Endothelial cell of umbilical vein (primary cell): ENCODE data around the gene FBXW7. TPM values are rescaled to one million over a fixed set of nuclear protein-coding genes. Genes with fewer than 3 reads are reported as not detected.

Source experiments
- BruUV-seq: library from RNA; stranded (reverse); fragments of 400-500 nt; replicated peaks from 2 replicates; lab custom pipeline; 2021; lab: Mats Ljungman, UMichigan
- CTCF ChIA-PET: fragments of 300-600, 350-600 bp; sonication (Branson Sonifier 250); formaldehyde crosslinking; loops from one replicate; lab custom pipeline; 2021; ENCODE audit warnings: antibody characterized with exemption, inconsistent platforms; lab: Charles Lee
- POLR2A ChIA-PET: fragments of 300-600, 350-600 bp; sonication (Branson Sonifier 250); formaldehyde crosslinking; loops from one replicate; lab custom pipeline; 2021; ENCODE audit warnings: antibody characterized with exemption, inconsistent platforms; lab: Charles Lee
- DNase-seq: peaks from one replicate; pipeline ENCODE4 v3.0.0-alpha.2; 2011; ENCODE audit warnings: low read depth, low spot score
- FAIRE-seq: peaks from 2 replicates; lab custom pipeline; 2011; peaks lifted over from hg19 to GRCh38; lab: Jason Lieb, UNC
- H2AFZ ChIP-seq: 2 replicates; pipeline ENCODE4 v1.6.0; 2012; ENCODE audit warnings: low read depth, low read length, control low read depth, inconsistent platforms
- H3K27ac ChIP-seq: 2 replicates; pipeline ENCODE4 v1.5.1; 2011; ENCODE audit warnings: low read depth, mild to moderate bottlenecking, control low read depth, low read length, moderate library complexity; ENCODE audit not compliant: insufficient read depth
- H3K27me3 ChIP-seq, 2 experiments: 2 replicates each; pipeline versions ENCODE4 v1.6.0 to v1.6.1; 2011; ENCODE audit warnings: low read length in 2 of 2, mixed read lengths in 1 of 2; ENCODE audit not compliant: control insufficient read depth in 2 of 2, insufficient read depth in 2 of 2
- H3K36me3 ChIP-seq, 2 experiments: 2 replicates in 1 of 2; 3 replicates in 1 of 2; pipeline ENCODE4 v1.5.1; 2011; ENCODE audit warnings: low read length in 2 of 2, mild to moderate bottlenecking in 1 of 2, moderate library complexity in 1 of 2; ENCODE audit not compliant: control insufficient read depth in 2 of 2, insufficient read depth in 2 of 2; ENCODE audit errors: extremely low read depth in 1 of 2
- H3K4me1 ChIP-seq: 3 replicates; pipeline ENCODE4 v1.5.1; 2011; ENCODE audit warnings: mild to moderate bottlenecking, low read length; ENCODE audit not compliant: control insufficient read depth, insufficient read depth; ENCODE audit errors: extremely low read depth
- H3K4me2 ChIP-seq: 2 replicates; pipeline ENCODE4 v1.6.1; 2011; ENCODE audit warnings: low read length, control low read depth, mixed read lengths; ENCODE audit not compliant: insufficient read depth
- H3K4me3 ChIP-seq, 3 experiments: fragments of 200-600 bp in 1 of 3; sonication (generic), shearing (Covaris generic) in 1 of 3; replicated peaks in 1 of 3; 2 replicates each; pipeline ENCODE4 v1.5.1; 2011 to 2016; ENCODE audit warnings: control low read depth in 3 of 3, low read length in 3 of 3, mild to moderate bottlenecking in 2 of 3, inconsistent platforms in 1 of 3, low read depth in 1 of 3, moderate library complexity in 1 of 3; ENCODE audit not compliant: insufficient read depth in 1 of 3
- H3K79me2 ChIP-seq: 2 replicates; pipeline ENCODE4 v1.6.0; 2012; ENCODE audit warnings: low read length, inconsistent platforms; ENCODE audit not compliant: control insufficient read depth, insufficient read depth
- H3K9ac ChIP-seq: replicated peaks from 2 replicates; pipeline ENCODE3; 2011; ENCODE audit warnings: low read length, control low read depth; ENCODE audit not compliant: insufficient read depth; ENCODE audit errors: extremely low read depth
- H3K9me1 ChIP-seq: replicated peaks from 3 replicates; pipeline ENCODE4 v1.6.0; 2011; ENCODE audit warnings: mild to moderate bottlenecking, low read length; ENCODE audit not compliant: control insufficient read depth, insufficient read depth; ENCODE audit errors: extremely low read depth
- H3K9me3 ChIP-seq: replicated peaks from 2 replicates; pipeline ENCODE4 v1.5.1; 2012; ENCODE audit warnings: low read length, inconsistent platforms; ENCODE audit not compliant: control insufficient read depth, insufficient read depth
- H4K20me1 ChIP-seq: replicated peaks from 2 replicates; pipeline ENCODE3; 2011; ENCODE audit warnings: mild to moderate bottlenecking, low read length; ENCODE audit not compliant: control insufficient read depth, insufficient read depth; ENCODE audit errors: extremely low read depth
- CTCF ChIP-seq, 2 donors: IDR thresholded peaks; 1 replicate in 1 of 2; 2 replicates in 1 of 2; pipeline ENCODE4 v1.5.1; 2011; ENCODE audit warnings: low read length in 2 of 2, mild to moderate bottlenecking in 2 of 2, moderate library complexity in 2 of 2, control low read depth in 1 of 2, inconsistent platforms in 1 of 2, low read depth in 1 of 2; ENCODE audit not compliant: insufficient read depth in 1 of 2; ENCODE audit errors: extremely low read depth in 1 of 2
- EZH2 ChIP-seq: IDR thresholded peaks from 2 replicates; pipeline ENCODE4 v1.6.1; 2012; ENCODE audit warnings: borderline replicate concordance, low read depth, mild to moderate bottlenecking, moderate library complexity, low read length, inconsistent platforms; ENCODE audit not compliant: severe bottlenecking
- FOS ChIP-seq: IDR thresholded peaks from 2 replicates; pipeline ENCODE4 v1.6.1; 2011; ENCODE audit warnings: mild to moderate bottlenecking, low read length, moderate library complexity, borderline replicate concordance; ENCODE audit not compliant: insufficient read depth
- GATA2 ChIP-seq: IDR thresholded peaks from 2 replicates; pipeline ENCODE4 v1.7.0; 2011; ENCODE audit warnings: low read depth, mild to moderate bottlenecking, moderate library complexity, mixed read lengths, low read length; ENCODE audit not compliant: insufficient read length, insufficient read depth
- JUN ChIP-seq: IDR thresholded peaks from 2 replicates; pipeline ENCODE4 v1.6.1; 2011; ENCODE audit warnings: borderline replicate concordance, low read depth; ENCODE audit not compliant: insufficient read length, insufficient read depth
- MYC ChIP-seq: IDR thresholded peaks from one replicate; pipeline ENCODE4 v1.6.1; 2011; ENCODE audit warnings: mild to moderate bottlenecking, low read depth, low read length
- POLR2A ChIP-seq: IDR thresholded peaks from 2 replicates; pipeline ENCODE4 v1.6.1; 2012; ENCODE audit warnings: low read depth, mild to moderate bottlenecking, control low read depth, low read length
- POLR2AphosphoS5 ChIP-seq: IDR thresholded peaks from 2 replicates; pipeline ENCODE4 v1.6.1; 2012; ENCODE audit warnings: low read depth, mild to moderate bottlenecking, control low read depth, low read length, moderate library complexity; ENCODE audit not compliant: insufficient read depth
- dilution Hi-C: fragments of 300-500 bp; cut with MboI; formaldehyde crosslinking; loops from one replicate; pipeline ENCODE4 v1.15.0; 2019; ENCODE audit warnings: low sequenced_read_pairs; ENCODE audit not compliant: extremely low pct_ligation_motif_present
- intact Hi-C: fragments of 100-400 bp; cut with micrococcal nuclease; formaldehyde crosslinking; loops from one replicate; pipeline ENCODE4 v1.10.0; 2022
- polyA plus RNA-seq, 4 experiments: library from polyadenylated mRNA; depleted of rRNA in 3 of 4; stranded (reverse) in 3 of 4; unstranded in 1 of 4; fragments of >200 nt; gene quantifications; 2 replicates each; pipeline versions ENCODE4 v1.2.1 to v1.2.3, GENCODE V29; 2011 to 2012; ENCODE audit warnings: missing spikeins in 1 of 4
- total RNA-seq: library from RNA; stranded (reverse); gene quantifications from 2 replicates; pipeline ENCODE4 v1.2.3, GENCODE V29; 2021
- TF ChIP-seq, protein P1 (sequence below): IDR thresholded peaks from 2 replicates; pipeline ENCODE4 v1.6.1; 2011; ENCODE audit not compliant: insufficient read depth, insufficient read length

The FBXW7 gene
- total and polyA plus RNA-seq, 2 donors (not counting 3 experiments of a cell fraction or from before 2014, with no cell fraction given): 7.0 to 28.1 TPM

DNA sequence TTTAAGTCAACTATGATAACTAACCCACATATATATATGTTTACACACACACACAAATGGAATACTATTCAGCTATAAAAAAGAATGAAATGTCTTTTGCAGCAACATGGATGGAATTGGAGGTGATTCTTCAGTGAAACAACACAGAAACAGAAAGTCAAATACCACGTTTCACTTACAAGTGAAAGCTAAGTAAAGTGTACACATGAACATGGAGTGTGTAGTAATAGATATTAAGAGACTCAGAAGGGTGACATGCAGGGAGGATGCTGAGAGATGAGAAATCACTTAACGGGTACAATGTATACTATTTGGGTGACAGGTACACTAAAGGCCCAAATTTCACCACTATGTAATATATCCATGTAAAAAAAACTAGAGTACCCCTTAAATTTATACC, 146.5 kb downstream of the FBXW7 start:
- dilution Hi-C loops (no loop called here), intact Hi-C loops (loop anchor here (5.0 kb wide), 2 partner anchors 587 to 627 kb away; partner anchors contain the start of gene GATB)
- H3K27me3 ChIP-seq: no peaks in the 10 kb centered on the region
- POLR2A ChIA-PET: no interaction called here
- H3K79me2 ChIP-seq: peaks cover 14% of the 10 kb centered on the region
- no TSS peak for BruUV-seq
- FAIRE-seq (no peak), DNase-seq (no peak)
- no peak overlapping the region for H3K9ac ChIP-seq
- no peaks in the 10 kb centered on the region for H3K9me1 ChIP-seq
- no peak overlapping the region for H3K4me3 ChIP-seq
- no peak overlapping the region for H3K4me2 ChIP-seq
- no peaks in the 10 kb centered on the region for H4K20me1 ChIP-seq
- CTCF ChIA-PET: interaction anchor here (1.2 to 1.6 kb wide), 3 partner anchors 8 to 15 kb away, joined by 4 to 5 read pairs (median 5); no protein-coding TSS in a partner anchor
- H3K36me3 ChIP-seq: no peaks in the 10 kb centered on the region
- TF ChIP-seq MYC (no peak), JUN (no peak), FOS (no peak), CTCF (IDR thresholded peaks at IDR 0.05; ENCODE audit: extremely low read depth in 1 of 2, insufficient read depth in 1 of 2, low read depth in 1 of 2, low read length in 2 of 2) (no peak), POLR2A (no peak), GATA2 (no peak), POLR2AphosphoS5 (no peak), EZH2 (no peak)
- TF ChIP-seq, protein P1, sequence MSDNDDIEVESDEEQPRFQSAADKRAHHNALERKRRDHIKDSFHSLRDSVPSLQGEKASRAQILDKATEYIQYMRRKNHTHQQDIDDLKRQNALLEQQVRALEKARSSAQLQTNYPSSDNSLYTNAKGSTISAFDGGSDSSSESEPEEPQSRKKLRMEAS: no peak
- H3K4me1 ChIP-seq: no peaks in the 10 kb centered on the region
- no peak overlapping the region for H3K27ac ChIP-seq
- no peak overlapping the region for H2AFZ ChIP-seq
- H3K9me3 ChIP-seq: no peaks in the 10 kb centered on the region
